Endothelial cell of umbilical vein (primary cell): ENCODE data around the gene MEN1. TPM values are rescaled to one million over a fixed set of nuclear protein-coding genes. Genes with fewer than 3 reads are reported as not detected.

Source experiments
- BruUV-seq: library from RNA; stranded (reverse); fragments of 400-500 nt; replicated peaks from 2 replicates; lab custom pipeline; 2021; lab: Mats Ljungman, UMichigan
- CTCF ChIA-PET: fragments of 300-600, 350-600 bp; sonication (Branson Sonifier 250); formaldehyde crosslinking; loops from one replicate; lab custom pipeline; 2021; ENCODE audit warnings: antibody characterized with exemption, inconsistent platforms; lab: Charles Lee
- POLR2A ChIA-PET: fragments of 300-600, 350-600 bp; sonication (Branson Sonifier 250); formaldehyde crosslinking; loops from one replicate; lab custom pipeline; 2021; ENCODE audit warnings: antibody characterized with exemption, inconsistent platforms; lab: Charles Lee
- DNase-seq: peaks from one replicate; pipeline ENCODE4 v3.0.0-alpha.2; 2011; ENCODE audit warnings: low read depth, low spot score
- FAIRE-seq: peaks from 2 replicates; lab custom pipeline; 2011; peaks lifted over from hg19 to GRCh38; lab: Jason Lieb, UNC
- H2AFZ ChIP-seq: 2 replicates; pipeline ENCODE4 v1.6.0; 2012; ENCODE audit warnings: low read depth, low read length, control low read depth, inconsistent platforms
- H3K27ac ChIP-seq: 2 replicates; pipeline ENCODE4 v1.5.1; 2011; ENCODE audit warnings: low read depth, mild to moderate bottlenecking, control low read depth, low read length, moderate library complexity; ENCODE audit not compliant: insufficient read depth
- H3K27me3 ChIP-seq, 2 experiments: 2 replicates each; pipeline versions ENCODE4 v1.6.0 to v1.6.1; 2011; ENCODE audit warnings: low read length in 2 of 2, mixed read lengths in 1 of 2; ENCODE audit not compliant: control insufficient read depth in 2 of 2, insufficient read depth in 2 of 2
- H3K36me3 ChIP-seq, 2 experiments: 2 replicates in 1 of 2; 3 replicates in 1 of 2; pipeline ENCODE4 v1.5.1; 2011; ENCODE audit warnings: low read length in 2 of 2, mild to moderate bottlenecking in 1 of 2, moderate library complexity in 1 of 2; ENCODE audit not compliant: control insufficient read depth in 2 of 2, insufficient read depth in 2 of 2; ENCODE audit errors: extremely low read depth in 1 of 2
- H3K4me1 ChIP-seq: 3 replicates; pipeline ENCODE4 v1.5.1; 2011; ENCODE audit warnings: mild to moderate bottlenecking, low read length; ENCODE audit not compliant: control insufficient read depth, insufficient read depth; ENCODE audit errors: extremely low read depth
- H3K4me2 ChIP-seq: 2 replicates; pipeline ENCODE4 v1.6.1; 2011; ENCODE audit warnings: low read length, control low read depth, mixed read lengths; ENCODE audit not compliant: insufficient read depth
- H3K4me3 ChIP-seq, 3 experiments: fragments of 200-600 bp in 1 of 3; sonication (generic), shearing (Covaris generic) in 1 of 3; replicated peaks in 1 of 3; 2 replicates each; pipeline ENCODE4 v1.5.1; 2011 to 2016; ENCODE audit warnings: control low read depth in 3 of 3, low read length in 3 of 3, mild to moderate bottlenecking in 2 of 3, inconsistent platforms in 1 of 3, low read depth in 1 of 3, moderate library complexity in 1 of 3; ENCODE audit not compliant: insufficient read depth in 1 of 3
- H3K79me2 ChIP-seq: 2 replicates; pipeline ENCODE4 v1.6.0; 2012; ENCODE audit warnings: low read length, inconsistent platforms; ENCODE audit not compliant: control insufficient read depth, insufficient read depth
- H3K9ac ChIP-seq: replicated peaks from 2 replicates; pipeline ENCODE3; 2011; ENCODE audit warnings: low read length, control low read depth; ENCODE audit not compliant: insufficient read depth; ENCODE audit errors: extremely low read depth
- H3K9me1 ChIP-seq: replicated peaks from 3 replicates; pipeline ENCODE4 v1.6.0; 2011; ENCODE audit warnings: mild to moderate bottlenecking, low read length; ENCODE audit not compliant: control insufficient read depth, insufficient read depth; ENCODE audit errors: extremely low read depth
- H3K9me3 ChIP-seq: replicated peaks from 2 replicates; pipeline ENCODE4 v1.5.1; 2012; ENCODE audit warnings: low read length, inconsistent platforms; ENCODE audit not compliant: control insufficient read depth, insufficient read depth
- H4K20me1 ChIP-seq: replicated peaks from 2 replicates; pipeline ENCODE3; 2011; ENCODE audit warnings: mild to moderate bottlenecking, low read length; ENCODE audit not compliant: control insufficient read depth, insufficient read depth; ENCODE audit errors: extremely low read depth
- CTCF ChIP-seq, 2 donors: IDR thresholded peaks; 1 replicate in 1 of 2; 2 replicates in 1 of 2; pipeline ENCODE4 v1.5.1; 2011; ENCODE audit warnings: low read length in 2 of 2, mild to moderate bottlenecking in 2 of 2, moderate library complexity in 2 of 2, control low read depth in 1 of 2, inconsistent platforms in 1 of 2, low read depth in 1 of 2; ENCODE audit not compliant: insufficient read depth in 1 of 2; ENCODE audit errors: extremely low read depth in 1 of 2
- EZH2 ChIP-seq: IDR thresholded peaks from 2 replicates; pipeline ENCODE4 v1.6.1; 2012; ENCODE audit warnings: borderline replicate concordance, low read depth, mild to moderate bottlenecking, moderate library complexity, low read length, inconsistent platforms; ENCODE audit not compliant: severe bottlenecking
- FOS ChIP-seq: IDR thresholded peaks from 2 replicates; pipeline ENCODE4 v1.6.1; 2011; ENCODE audit warnings: mild to moderate bottlenecking, low read length, moderate library complexity, borderline replicate concordance; ENCODE audit not compliant: insufficient read depth
- GATA2 ChIP-seq: IDR thresholded peaks from 2 replicates; pipeline ENCODE4 v1.7.0; 2011; ENCODE audit warnings: low read depth, mild to moderate bottlenecking, moderate library complexity, mixed read lengths, low read length; ENCODE audit not compliant: insufficient read length, insufficient read depth
- JUN ChIP-seq: IDR thresholded peaks from 2 replicates; pipeline ENCODE4 v1.6.1; 2011; ENCODE audit warnings: borderline replicate concordance, low read depth; ENCODE audit not compliant: insufficient read length, insufficient read depth
- MAX ChIP-seq: IDR thresholded peaks from 2 replicates; pipeline ENCODE4 v1.6.1; 2011; ENCODE audit not compliant: insufficient read depth, insufficient read length
- MYC ChIP-seq: IDR thresholded peaks from one replicate; pipeline ENCODE4 v1.6.1; 2011; ENCODE audit warnings: mild to moderate bottlenecking, low read depth, low read length
- POLR2A ChIP-seq: IDR thresholded peaks from 2 replicates; pipeline ENCODE4 v1.6.1; 2012; ENCODE audit warnings: low read depth, mild to moderate bottlenecking, control low read depth, low read length
- POLR2AphosphoS5 ChIP-seq: IDR thresholded peaks from 2 replicates; pipeline ENCODE4 v1.6.1; 2012; ENCODE audit warnings: low read depth, mild to moderate bottlenecking, control low read depth, low read length, moderate library complexity; ENCODE audit not compliant: insufficient read depth
- dilution Hi-C: fragments of 300-500 bp; cut with MboI; formaldehyde crosslinking; loops from one replicate; pipeline ENCODE4 v1.15.0; 2019; ENCODE audit warnings: low sequenced_read_pairs; ENCODE audit not compliant: extremely low pct_ligation_motif_present
- intact Hi-C: fragments of 100-400 bp; cut with micrococcal nuclease; formaldehyde crosslinking; loops from one replicate; pipeline ENCODE4 v1.10.0; 2022
- polyA plus RNA-seq, 4 experiments: library from polyadenylated mRNA; depleted of rRNA in 3 of 4; stranded (reverse) in 3 of 4; unstranded in 1 of 4; fragments of >200 nt; gene quantifications; 2 replicates each; pipeline versions ENCODE4 v1.2.1 to v1.2.3, GENCODE V29; 2011 to 2012; ENCODE audit warnings: missing spikeins in 1 of 4
- total RNA-seq: library from RNA; stranded (reverse); gene quantifications from 2 replicates; pipeline ENCODE4 v1.2.3, GENCODE V29; 2021

Gene MEN1
- total and polyA plus RNA-seq, 2 donors (not counting 3 experiments of a cell fraction or from before 2014, with no cell fraction given), result 41.1 to 43.1 TPM

- no peak overlapping the region for H3K27ac ChIP-seq
- no peaks in the 10 kb centered on the region for H3K9me1 ChIP-seq
- H3K36me3 ChIP-seq, result peaks cover 65 to 68% of the 10 kb centered on the region in 2 experiments
- DNase-seq, result no peak
- FAIRE-seq, result no peak
- ChIA-PET CTCF (no interaction called here), POLR2A (no interaction called here)
- no peak overlapping the region for H2AFZ ChIP-seq
- TF ChIP-seq FOS (no peak), POLR2A (no peak), MAX (no peak), MYC (no peak), POLR2AphosphoS5 (no peak), GATA2 (no peak), EZH2 (no peak), CTCF (IDR thresholded peaks at IDR 0.05; ENCODE audit: extremely low read depth in 1 of 2, insufficient read depth in 1 of 2, low read depth in 1 of 2, low read length in 2 of 2) (no peak), JUN (no peak)
- intact Hi-C loops (no loop called here), dilution Hi-C loops (no loop called here)
- H3K27me3 ChIP-seq, result no peaks in the 10 kb centered on the region
- H3K4me1 ChIP-seq, result peaks cover 20% of the 10 kb centered on the region
- H4K20me1 ChIP-seq, result peaks cover 14% of the 10 kb centered on the region
- H3K79me2 ChIP-seq, result peaks cover 77% of the 10 kb centered on the region
- no peak overlapping the region for H3K9ac ChIP-seq
- no TSS peak for BruUV-seq
- H3K4me3 ChIP-seq, result no peak overlapping the region
- H3K4me2 ChIP-seq, result no peak overlapping the region
- H3K9me3 ChIP-seq, result no peaks in the 10 kb centered on the region
Measured at GRCh38 chr11:64770120-64770519, 40.2 kb downstream of the MEN1 start.
